ENCODE results near the gene LRRC37A3.
"Not testable (repeated sequence)": the region's sequence is repeated elsewhere in the genome, so short reads cannot be mapped to it uniquely, and the experiment has no call there.

The LRRC37A3 gene

DNA sequence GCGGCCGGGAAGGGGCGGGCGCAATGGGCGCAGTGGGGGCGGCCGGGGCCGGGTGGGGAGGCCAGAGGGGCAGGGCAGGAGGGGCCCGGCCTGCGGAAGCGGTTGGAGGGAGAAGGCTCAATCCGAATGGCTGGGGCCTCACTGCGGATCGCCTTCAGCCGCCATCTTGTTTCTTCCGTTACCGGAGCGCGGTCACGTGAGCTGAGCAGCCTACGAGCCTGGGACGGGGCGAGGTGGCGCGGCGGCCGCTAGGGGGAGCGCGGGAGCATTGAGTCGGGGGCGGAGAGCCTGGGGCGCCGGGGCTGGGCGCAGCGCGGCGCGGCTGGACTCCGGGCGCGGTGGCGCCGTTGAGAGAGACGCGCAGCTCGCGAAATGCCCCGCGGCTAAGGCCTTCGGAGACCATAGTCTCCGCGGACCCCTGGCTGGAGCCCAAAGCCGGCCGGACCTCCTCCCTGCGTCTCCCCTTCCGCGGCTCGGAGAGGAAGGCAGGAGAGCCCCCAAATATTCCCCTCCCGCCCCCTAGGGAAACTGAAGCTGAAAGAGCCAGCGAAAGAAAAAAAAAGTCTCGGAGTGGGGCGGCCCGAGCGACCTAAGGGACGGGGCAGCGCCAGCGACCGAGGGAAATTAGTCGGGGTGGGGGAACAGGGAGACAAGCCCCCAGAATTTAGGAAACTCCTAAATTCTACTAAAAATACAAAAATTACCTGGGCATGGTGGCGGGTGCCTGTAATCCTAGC lies at the start of gene LRRC37A3:
TSS of gene LRRC37A3 (minus strand) at position 190 of the 737 bp plus-strand sequence. CDS start 22,221 bp downstream, outside the sequence.
- DNase-seq (ENCODE audit: low read depth) = peak; percentile 97

DNA sequence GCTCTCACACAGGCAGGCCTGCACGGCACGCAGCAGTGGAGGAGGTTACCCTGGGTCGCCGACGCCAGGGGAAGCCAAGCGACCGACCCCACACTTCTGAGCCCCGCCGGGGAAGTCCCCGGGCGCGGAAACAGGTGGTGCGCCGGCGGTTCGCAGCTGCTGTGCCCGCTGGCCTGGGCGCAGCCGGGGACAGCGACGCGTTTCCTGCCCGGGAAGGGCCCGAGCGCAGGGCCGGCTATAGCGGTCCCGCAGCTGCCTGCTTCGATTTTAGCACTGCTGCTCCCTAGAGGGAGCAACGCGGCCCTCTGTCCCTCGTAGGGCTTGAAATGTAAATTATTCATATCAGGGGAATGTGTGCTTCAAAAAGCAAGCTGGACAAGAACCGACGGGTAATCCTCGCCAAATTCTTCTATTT lies 46.6 kb upstream of the LRRC37A3 start:
- DNase-seq (ENCODE audit: low read depth) = peak; percentile 85

DNA sequence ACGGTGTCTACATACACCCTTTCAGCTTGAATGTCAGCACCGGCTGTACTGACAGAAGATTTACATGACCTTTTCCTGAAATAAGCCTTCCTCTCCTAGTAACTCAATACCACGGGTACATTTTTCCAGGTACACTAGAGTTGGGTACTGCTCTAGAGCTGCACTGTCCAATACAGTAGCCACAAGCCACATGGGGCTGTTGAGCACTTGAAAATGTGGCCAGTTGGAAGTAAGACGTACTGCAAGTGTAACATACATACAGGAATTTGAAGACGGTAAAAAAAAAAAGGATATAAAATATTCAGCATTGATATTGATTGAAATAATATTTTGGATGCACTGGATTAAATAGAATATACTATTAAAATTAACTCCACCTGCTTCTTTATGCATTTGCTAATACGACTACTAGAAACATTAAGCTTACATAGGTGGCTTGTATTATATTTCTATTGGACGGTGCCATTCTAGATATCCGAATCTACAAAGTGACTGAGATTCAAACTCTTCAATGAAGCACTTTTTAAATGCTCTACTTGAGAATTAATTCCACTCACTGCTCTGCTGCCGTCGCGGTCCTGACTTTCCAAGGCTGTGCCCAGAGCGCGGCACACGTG lies 46.1 kb upstream of the LRRC37A3 start:
- DNase-seq (ENCODE audit: low read depth) = not testable (repeated sequence)

GRCh38 chr17:64964796-64965195 lies 45.5 kb upstream of the LRRC37A3 start:
- no peak for DNase-seq (ENCODE audit: low read depth)

DNA sequence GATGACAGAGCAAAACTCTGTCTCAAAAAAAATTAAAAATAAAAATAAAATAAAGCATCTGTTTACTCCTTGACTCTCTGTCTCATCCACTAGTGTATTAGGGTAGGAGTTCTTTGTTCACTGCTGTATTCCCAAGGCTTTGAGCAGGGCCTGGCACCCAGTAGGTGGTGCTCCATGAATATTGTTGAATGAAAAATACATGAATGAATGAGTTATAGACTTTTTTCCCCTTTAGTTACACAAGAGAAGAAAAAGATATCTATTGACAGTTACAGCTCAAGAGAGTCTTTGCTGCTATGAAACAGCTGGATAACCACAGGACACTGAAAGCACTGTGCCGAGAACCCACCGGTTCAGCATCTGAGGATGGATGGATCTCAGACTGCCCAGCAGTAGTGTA lies 44.5 kb upstream of the LRRC37A3 start:
- DNase-seq (ENCODE audit: low read depth) = not testable (repeated sequence)

- not testable (repeated sequence) for DNase-seq (ENCODE audit: low read depth)
Measured at GRCh38 chr17:64961563-64962378, 42.5 kb upstream of the LRRC37A3 start.

- no peak for DNase-seq (ENCODE audit: low read depth)
Measured at GRCh38 chr17:64951877-64952276, 32.6 kb upstream of the LRRC37A3 start.

DNA sequence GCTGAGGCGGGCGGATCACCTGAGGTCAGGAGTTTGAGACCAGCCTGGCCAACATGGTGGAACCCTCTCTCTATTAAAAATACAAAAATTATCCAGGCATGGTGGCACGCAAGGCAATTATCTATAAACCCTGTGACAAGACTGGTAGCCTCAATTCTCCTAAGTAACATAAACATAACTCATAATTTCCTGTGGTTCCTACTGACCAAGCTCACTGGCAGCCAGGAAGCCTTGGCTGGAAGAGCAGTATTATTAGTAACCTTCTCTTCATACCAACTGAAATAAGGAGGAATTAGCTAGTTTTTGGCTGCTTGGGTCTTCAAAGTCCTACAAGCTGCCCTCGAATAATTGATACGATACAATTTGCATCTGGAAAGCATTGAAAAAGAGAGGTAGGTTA lies 31.6 kb upstream of the LRRC37A3 start:
- no peak for DNase-seq (ENCODE audit: low read depth)

DNA sequence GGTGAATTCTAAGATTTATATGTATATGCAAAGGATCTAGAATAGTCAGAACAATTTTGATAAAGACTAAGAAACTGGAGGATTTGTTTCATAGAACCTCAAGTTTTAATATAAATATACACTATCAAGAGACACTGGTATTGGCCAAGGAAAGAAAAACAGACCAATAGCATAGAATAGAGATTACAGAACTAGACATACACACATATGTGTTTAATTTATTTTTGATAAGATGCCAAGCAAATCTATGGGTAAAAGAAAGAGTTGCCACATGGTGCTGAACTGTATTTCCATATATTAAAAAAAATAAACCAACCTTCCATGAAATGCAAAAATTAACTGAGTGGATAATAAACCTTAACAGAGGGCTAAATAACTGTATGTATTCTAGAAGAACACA lies 27.9 kb upstream of the LRRC37A3 start:
- DNase-seq (ENCODE audit: low read depth) = no peak

GRCh38 chr17:64941761-64942160 lies 22.5 kb upstream of the LRRC37A3 start:
- no peak for DNase-seq (ENCODE audit: low read depth)

GRCh38 chr17:64941045-64941444 lies 21.8 kb upstream of the LRRC37A3 start:
- no peak for DNase-seq (ENCODE audit: low read depth)

- DNase-seq (ENCODE audit: low read depth) = no peak
Measured at GRCh38 chr17:64940055-64940454, 20.8 kb upstream of the LRRC37A3 start.

DNA sequence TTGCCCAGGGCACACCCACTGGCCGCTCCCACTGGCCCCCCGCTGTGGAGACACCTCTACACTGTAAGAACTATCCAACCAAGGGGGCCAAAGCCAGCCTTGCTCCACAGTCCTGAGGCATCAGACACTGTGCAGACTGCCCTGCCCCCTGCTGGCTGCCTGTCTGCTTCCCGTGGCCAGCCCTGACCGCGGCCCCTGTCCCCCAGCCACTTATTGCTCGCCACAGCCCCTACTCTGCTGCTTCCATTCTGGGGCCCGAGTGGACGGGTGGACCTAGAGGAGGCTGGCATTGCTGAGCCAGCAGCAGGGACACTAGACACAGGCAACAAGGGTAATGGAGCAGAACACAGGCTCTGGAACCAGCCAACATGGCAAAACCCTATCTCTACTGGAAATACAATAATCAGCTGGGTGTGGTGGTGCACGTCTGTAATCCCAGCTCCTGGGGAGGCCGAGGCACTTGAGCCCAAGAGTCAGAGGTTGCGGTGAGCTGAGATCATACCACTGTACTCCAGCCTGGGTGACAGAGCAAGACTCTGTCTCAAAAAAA lies 19.7 kb upstream of the LRRC37A3 start:
- DNase-seq (ENCODE audit: low read depth) = no peak

DNA sequence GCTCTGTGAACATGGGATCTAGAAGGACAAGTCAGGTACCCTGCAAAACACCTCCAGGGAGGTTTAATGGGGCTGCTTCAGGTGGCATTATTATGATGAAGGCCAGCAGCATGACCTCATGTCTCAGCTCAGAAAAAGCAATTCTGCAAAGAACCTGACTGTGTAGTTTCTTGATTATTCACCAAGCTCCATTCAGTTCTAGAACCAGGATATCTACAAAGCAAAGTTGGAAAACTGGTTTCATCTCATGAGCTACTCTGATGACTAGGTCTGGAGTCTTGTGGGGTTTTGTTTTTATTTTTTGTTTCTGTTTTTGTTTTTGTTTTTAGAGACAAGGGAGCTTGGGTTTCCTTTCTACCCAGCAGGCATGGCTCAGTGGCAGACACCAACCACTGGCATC lies 19.0 kb upstream of the LRRC37A3 start:
- DNase-seq (ENCODE audit: low read depth) = no peak

DNA sequence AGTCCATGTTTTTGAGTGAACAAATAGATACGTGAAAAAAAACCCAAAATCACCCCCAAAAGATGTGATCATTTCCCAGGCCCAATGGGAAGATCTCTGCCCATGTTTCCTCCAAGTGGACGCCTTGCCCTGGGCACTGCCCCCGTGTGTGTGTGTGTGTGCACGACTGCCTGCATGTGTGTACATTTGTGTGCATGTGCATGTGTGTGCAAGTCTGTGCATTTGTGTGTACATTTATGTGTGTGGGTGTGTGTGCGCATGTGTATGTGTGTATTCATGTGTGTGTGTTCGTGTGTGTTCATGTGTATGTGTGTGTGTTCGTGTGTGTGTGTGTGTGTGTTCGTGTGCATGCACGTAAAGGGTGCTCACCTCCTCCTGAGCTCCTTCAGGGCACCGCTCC lies 16.8 kb upstream of the LRRC37A3 start:
- no peak for DNase-seq (ENCODE audit: low read depth)

DNA sequence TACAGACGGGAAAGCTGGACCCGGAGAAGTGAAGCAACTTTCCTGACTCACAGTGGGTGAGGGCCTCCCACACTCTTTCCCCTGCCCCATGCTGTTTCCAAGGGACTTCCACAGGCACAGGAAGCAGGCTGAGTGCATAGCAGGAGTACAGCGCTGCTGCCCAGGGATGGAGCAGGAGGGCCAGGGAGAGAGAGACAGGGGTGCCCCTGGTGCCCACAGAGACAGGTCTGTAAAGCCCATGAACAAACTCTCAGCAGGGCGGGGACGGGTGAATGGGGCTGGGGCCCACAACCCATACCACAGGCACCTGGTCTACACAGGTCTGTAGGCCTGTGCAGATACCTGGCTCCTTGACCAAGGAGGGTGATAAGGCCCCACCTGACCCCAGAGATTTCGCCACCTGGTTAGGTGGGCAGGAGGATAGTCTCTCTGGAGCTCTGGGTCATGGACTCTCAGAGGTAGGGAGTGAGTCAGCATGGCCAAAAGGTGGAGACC lies 15.1 kb upstream of the LRRC37A3 start:
- not testable (repeated sequence) for DNase-seq (ENCODE audit: low read depth)

DNA sequence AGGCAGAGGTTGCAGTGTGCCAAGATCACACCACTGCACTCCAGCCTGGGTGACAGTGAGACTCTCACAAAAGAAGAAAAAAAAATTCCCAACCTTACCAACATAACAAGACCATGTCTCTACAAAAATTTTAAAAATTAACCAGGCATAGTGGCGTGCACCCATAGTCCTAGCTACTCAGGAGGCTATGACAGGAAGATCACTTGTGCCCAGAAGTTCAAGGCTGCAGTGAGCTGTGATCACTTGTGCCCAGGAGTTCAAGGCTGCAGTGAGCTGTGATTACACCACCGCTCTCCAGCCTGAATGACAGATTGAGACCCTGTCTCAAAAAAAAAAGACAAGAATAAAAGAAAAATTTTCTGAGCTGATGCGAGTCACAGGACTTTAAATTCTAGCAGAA lies 13.6 kb upstream of the LRRC37A3 start:
- DNase-seq (ENCODE audit: low read depth) = not testable (repeated sequence)

DNA sequence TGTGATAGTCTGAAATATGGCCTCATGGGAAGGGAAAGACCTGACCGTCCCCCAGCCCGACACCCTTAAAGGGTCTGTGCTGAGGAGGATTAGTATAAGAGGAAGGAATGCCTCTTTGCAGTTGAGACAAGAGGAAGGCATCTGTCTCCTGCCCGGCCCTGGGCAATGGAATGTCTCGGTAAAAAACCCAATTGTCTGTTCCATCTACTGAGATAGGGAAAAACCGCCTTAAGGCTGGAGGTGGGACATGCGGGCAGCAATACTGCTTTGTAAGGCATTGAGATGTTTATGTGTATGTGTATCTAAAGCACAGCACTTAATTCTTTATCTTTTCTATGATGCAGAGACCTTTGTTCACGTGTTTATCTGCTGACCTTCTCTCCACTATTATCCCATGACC lies 11.1 kb upstream of the LRRC37A3 start:
- not testable (repeated sequence) for DNase-seq (ENCODE audit: low read depth)

DNA sequence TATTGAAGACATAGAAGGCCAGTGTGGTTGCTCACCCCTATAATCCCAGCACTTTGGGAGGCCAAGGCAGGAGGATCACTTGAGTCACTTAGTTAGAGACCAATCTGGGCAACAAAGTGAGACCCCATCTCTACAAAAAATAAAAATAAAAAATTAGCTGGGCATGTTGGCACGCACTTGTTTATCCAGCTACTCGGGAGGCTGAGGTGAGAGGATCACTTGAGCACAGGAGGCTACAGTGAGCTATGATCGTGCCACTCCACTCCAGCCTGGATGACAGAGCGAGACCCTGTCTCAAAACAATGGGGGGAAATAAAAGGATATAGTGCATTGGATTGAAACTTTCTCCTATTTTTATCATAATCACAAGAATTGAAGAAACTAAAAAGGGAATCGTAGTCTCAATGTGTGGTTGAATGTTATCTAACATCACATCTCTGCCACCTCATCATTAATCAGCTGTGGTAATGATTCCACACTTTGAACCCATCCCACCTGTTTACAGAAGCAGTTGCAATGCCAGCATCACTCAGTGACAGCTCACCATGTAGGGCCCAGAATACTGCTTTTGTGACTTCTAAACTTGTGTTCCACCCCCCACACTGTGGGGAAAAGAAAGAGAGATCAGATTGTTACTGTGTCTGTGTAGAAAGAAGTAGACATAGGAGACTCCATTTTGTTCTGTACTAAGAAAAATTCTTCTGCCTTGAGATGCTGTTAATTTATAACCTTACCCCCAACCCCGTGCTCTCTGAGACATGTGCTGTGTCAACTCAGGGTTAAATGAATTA lies 10.3 kb upstream of the LRRC37A3 start:
- DNase-seq (ENCODE audit: low read depth) = peak; percentile 34

GRCh38 chr17:64928701-64929100 lies 9.4 kb upstream of the LRRC37A3 start:
- not testable (repeated sequence) for DNase-seq (ENCODE audit: low read depth)

- DNase-seq (ENCODE audit: low read depth) = peak; percentile 45
Measured at GRCh38 chr17:64927444-64927843, 8.2 kb upstream of the LRRC37A3 start.
